ENCODE measurements around the gene ZEB1.

Gene ZEB1

DNA sequence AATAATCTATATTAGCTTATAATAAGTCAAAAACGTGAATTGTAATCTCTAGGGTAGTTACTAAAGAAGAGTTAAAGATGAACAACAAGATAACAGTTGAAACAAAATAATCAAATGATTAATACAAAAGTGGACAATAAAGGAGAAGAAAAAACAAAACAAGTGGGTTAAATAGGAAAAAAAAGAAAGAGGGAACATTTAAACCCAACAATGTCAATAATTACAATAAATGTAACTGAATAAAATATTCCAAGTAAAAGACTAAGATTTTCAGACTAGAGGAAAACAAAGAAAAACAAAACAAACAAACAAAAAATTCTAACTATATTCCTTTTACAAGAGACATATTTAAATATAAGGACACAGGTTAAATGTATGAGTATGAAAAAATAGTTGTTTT, 38.0 kb upstream of the ZEB1 start:
- no peak for TF ChIP-seq CTCF (conservative IDR thresholded peaks at IDR 0.05; ENCODE audit: low read depth, low read length)
- no peak for DNase-seq (ENCODE audit: low read depth)
- no peak overlapping the region for H3K4me3 ChIP-seq (ENCODE audit: low read depth, low read length)

DNA sequence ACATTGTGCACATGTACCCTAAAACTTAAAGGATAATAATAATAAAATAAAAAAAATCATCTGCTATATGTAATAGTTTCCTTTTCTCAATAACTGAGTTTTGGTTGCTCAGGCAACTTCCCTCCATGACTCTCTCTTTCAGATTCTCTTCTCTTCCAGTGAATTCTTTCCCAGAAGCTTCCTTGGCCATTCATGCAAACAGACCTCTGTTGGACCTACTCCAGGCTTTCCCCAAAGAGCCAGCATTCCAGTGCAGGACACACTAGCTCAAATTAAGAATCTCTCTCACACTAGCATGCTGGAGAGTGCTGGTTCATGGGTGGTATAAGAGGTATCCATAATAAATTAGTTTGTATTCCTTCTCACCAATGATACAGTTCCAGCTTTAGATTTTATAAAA, 31.0 kb upstream of the ZEB1 start:
- TF ChIP-seq CTCF (conservative IDR thresholded peaks at IDR 0.05; ENCODE audit: low read depth, low read length): no peak
- no peak for DNase-seq (ENCODE audit: low read depth)
- H3K4me3 ChIP-seq (ENCODE audit: low read depth, low read length): no peak overlapping the region

DNA sequence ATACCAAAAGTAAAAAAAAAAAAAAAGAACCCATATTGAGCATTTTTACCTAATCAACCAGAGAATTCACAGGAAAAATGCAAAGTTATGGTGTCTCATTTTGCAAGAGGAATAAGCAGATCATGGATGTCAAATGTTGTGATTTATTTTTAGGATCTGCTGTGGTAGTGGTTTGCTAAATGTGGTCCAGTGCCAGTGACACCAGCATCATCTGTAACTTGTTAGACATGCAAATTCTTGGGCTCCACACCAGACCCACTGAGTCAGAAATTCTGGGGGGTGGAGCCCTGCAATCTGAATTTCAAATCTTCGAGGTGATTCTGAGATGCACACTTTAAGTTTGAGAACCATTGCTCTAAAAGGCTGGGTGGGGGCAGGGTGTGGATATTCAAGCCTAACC, 30.1 kb upstream of the ZEB1 start:
- TF ChIP-seq CTCF (conservative IDR thresholded peaks at IDR 0.05; ENCODE audit: low read depth, low read length): no peak
- DNase-seq (ENCODE audit: low read depth): no peak
- no peak overlapping the region for H3K4me3 ChIP-seq (ENCODE audit: low read depth, low read length)

DNA sequence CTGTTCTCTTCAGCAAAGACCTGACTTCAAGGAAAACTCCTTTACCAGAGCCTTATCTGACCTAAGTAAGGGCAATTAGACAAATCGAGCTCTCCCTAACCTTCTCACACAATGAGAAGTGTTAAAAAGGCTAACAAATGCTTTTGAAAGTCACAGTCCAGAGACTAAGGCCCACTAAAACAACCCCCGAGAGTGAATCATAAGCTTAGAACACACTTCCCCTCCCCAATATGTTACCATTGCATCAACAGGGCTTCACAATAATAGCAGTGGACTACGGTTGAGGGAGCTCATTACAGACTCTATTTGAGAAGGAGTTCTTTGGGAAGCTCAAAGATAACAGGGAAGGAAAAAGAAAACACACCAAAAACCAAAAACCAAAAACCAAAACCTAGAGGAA, 28.6 kb upstream of the ZEB1 start:
- no peak for TF ChIP-seq CTCF (conservative IDR thresholded peaks at IDR 0.05; ENCODE audit: low read depth, low read length)
- DNase-seq (ENCODE audit: low read depth): no peak

DNA sequence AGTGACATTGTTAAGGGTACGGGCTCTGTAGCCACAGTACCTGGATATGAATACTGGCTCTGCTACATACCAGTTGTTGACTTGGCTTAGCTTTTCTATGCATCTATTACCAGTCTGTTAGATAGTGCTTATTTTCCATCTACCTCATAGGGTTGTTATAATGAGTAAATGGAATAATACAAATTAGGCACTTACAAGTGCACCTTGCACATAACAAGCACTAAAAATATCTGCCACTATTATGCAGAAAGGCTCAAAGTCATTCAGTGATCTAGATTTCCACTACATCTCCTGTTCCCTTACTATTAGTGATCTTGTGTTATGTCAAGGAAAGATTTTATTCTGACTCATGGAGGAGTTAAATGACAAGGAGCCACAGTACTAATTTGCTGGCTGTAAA, 27.9 kb upstream of the ZEB1 start:
- H3K4me3 ChIP-seq (ENCODE audit: low read depth, low read length): no peak overlapping the region
- no peak for TF ChIP-seq CTCF (conservative IDR thresholded peaks at IDR 0.05; ENCODE audit: low read depth, low read length)
- no peak for DNase-seq (ENCODE audit: low read depth)

More for the DNA sequence above, 28.6 kb upstream of the ZEB1 start:
- no peak overlapping the region for H3K4me3 ChIP-seq (ENCODE audit: low read depth, low read length)

GRCh38 chr10:31294558-31294957, 24.5 kb upstream of the ZEB1 start:
- TF ChIP-seq CTCF (conservative IDR thresholded peaks at IDR 0.05; ENCODE audit: low read depth, low read length): no peak
- no peak for DNase-seq (ENCODE audit: low read depth)

GRCh38 chr10:31296754-31297153, 22.3 kb upstream of the ZEB1 start:
- no peak overlapping the region for H3K4me3 ChIP-seq (ENCODE audit: low read depth, low read length)
- no peak for TF ChIP-seq CTCF (conservative IDR thresholded peaks at IDR 0.05; ENCODE audit: low read depth, low read length)
- DNase-seq (ENCODE audit: low read depth): no peak

More at GRCh38 chr10:31294558-31294957, 24.5 kb upstream of the ZEB1 start:
- H3K4me3 ChIP-seq (ENCODE audit: low read depth, low read length): no peak overlapping the region

Data from choroid plexus epithelial cell (primary cell).